ENCODE results near the gene BCL2L11.

- TF ChIP-seq CREB1 (IDR thresholded peaks at IDR 0.05) (no peak), CREB1 (CRISPR knock-in tag; IDR thresholded peaks at IDR 0.05) (no peak), PHF8 (IDR thresholded peaks at IDR 0.05; ENCODE audit: borderline replicate concordance, low read length) (no peak), USF2 (CRISPR knock-in tag; IDR thresholded peaks at IDR 0.05) (no peak), SP1 (CRISPR knock-in tag; IDR thresholded peaks at IDR 0.05) (no peak), NRF1 (conservative IDR thresholded peaks at IDR 0.05 in 1 of 2, IDR thresholded peaks at IDR 0.05 in 1 of 2) (no peak), TSHZ1 (CRISPR knock-in tag; IDR thresholded peaks at IDR 0.05) (no peak)
Measured at GRCh38 chr2:111143107-111143842, 22.6 kb downstream of the BCL2L11 start.
